Mesendoderm (in vitro differentiated cells): ENCODE results near the gene TTC17.

Experiments used
- DNase-seq: peaks from one replicate; pipeline ENCODE4 v3.0.0; 2013
- H2AK5ac ChIP-seq: 2 replicates; pipeline ENCODE4 v1.6.1; 2013; ENCODE audit warnings: low read length, inconsistent platforms
- H2BK120ac ChIP-seq: 2 replicates; pipeline ENCODE4 v1.6.1; 2013; ENCODE audit warnings: low read depth, mild to moderate bottlenecking, low read length, moderate library complexity, mixed read lengths
- H2BK15ac ChIP-seq: replicated peaks from 2 replicates; pipeline ENCODE4 v1.6.1; 2013; ENCODE audit warnings: low read depth, mild to moderate bottlenecking, moderate library complexity
- H2BK5ac ChIP-seq: 2 replicates; pipeline ENCODE4 v1.6.1; 2013; ENCODE audit warnings: low read length, inconsistent platforms
- H3K18ac ChIP-seq: 2 replicates; pipeline ENCODE4 v1.6.1; 2013; ENCODE audit warnings: mild to moderate bottlenecking, low read length, mixed read lengths
- H3K23ac ChIP-seq: one replicate; pipeline ENCODE4 v1.6.1; 2013; ENCODE audit warnings: low read length
- H3K27ac ChIP-seq: 2 replicates; pipeline ENCODE4 v1.5.1; 2013; ENCODE audit warnings: low read depth, mild to moderate bottlenecking, inconsistent platforms, low read length, moderate library complexity
- H3K27me3 ChIP-seq: 2 replicates; pipeline ENCODE4 v1.6.1; 2013; ENCODE audit warnings: low read length, control low read depth, mild to moderate bottlenecking, inconsistent platforms; ENCODE audit not compliant: insufficient read depth, poor library complexity
- H3K36me3 ChIP-seq: 2 replicates; pipeline ENCODE4 v1.6.1; 2013; ENCODE audit warnings: low read length, inconsistent platforms; ENCODE audit not compliant: control insufficient read depth, insufficient read depth
- H3K4ac ChIP-seq: one replicate; pipeline ENCODE4 v1.6.1; 2013; ENCODE audit warnings: low read depth, mild to moderate bottlenecking, low read length, moderate library complexity
- H3K4me1 ChIP-seq: 2 replicates; pipeline ENCODE4 v1.6.1; 2013; ENCODE audit warnings: low read depth, low read length, inconsistent platforms; ENCODE audit not compliant: control insufficient read depth
- H3K4me2 ChIP-seq: 2 replicates; pipeline ENCODE4 v1.6.1; 2013; ENCODE audit warnings: low read length
- H3K4me3 ChIP-seq: 2 replicates; pipeline ENCODE4 v1.5.1; 2013; ENCODE audit warnings: mild to moderate bottlenecking, low read length
- H3K56ac ChIP-seq: one replicate; pipeline ENCODE4 v1.6.1; 2013; ENCODE audit warnings: low read length
- H3K79me1 ChIP-seq: 2 replicates; pipeline ENCODE4 v1.6.1; 2013; ENCODE audit warnings: low read length, inconsistent platforms
- H3K79me2 ChIP-seq: 2 replicates; pipeline ENCODE4 v1.6.1; 2013; ENCODE audit warnings: mild to moderate bottlenecking, low read length; ENCODE audit not compliant: control insufficient read depth, insufficient read depth
- H3K9ac ChIP-seq: 2 replicates; pipeline ENCODE4 v1.6.1; 2013; ENCODE audit warnings: low read length, inconsistent platforms
- H4K5ac ChIP-seq: one replicate; pipeline ENCODE4 v1.6.1; 2013; ENCODE audit warnings: low read length
- H4K8ac ChIP-seq: one replicate; pipeline ENCODE4 v1.6.1; 2013; ENCODE audit warnings: low read depth, mild to moderate bottlenecking, control low read depth, low read length, moderate library complexity
- WGBS: extraction: QIAGEN DNeasy Blood & Tissue Kit; methylation state at CpG from one replicate; pipeline ENCODE4 v1.1.7; 2013; ENCODE audit warnings: low lambda C conversion rate, missing lambda C conversion rate; ENCODE audit not compliant: insufficient coverage; ENCODE audit errors: extremely low coverage; 5-methylcytosine and 5-hydroxymethylcytosine counted together

TTC17 gene

DNA sequence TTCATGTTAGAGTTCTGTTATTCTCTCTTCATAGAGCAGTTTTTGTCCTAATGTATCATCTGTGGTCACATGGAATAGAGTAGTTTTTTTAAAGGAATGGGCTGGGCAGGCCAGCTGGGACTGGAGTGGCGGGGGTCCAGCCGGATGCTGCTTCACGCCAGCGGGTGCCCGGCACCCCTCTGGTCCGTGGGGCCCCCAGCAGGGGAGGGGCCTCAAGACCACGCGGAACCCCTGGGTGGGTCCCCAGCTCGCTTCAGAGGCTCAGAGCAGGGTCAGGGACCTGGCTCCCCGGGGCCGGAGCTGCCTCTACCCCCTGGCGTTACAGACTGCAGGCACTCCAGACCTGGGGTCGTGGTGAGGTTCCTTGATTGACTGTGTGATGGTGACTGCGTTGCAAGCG lies 162.8 kb downstream of the TTC17 start:
- Histone ChIP-seq H2BK120ac (no peak overlapping the region), H3K56ac (no peak overlapping the region), H3K23ac (no peak overlapping the region), H4K5ac (no peak overlapping the region), H2BK15ac (no peak overlapping the region), H4K8ac (no peak overlapping the region), H3K4ac (no peak overlapping the region), H3K79me2 (no peaks in the 10 kb centered on the region), H3K9ac (no peak overlapping the region), H2AK5ac (no peak overlapping the region), H3K4me3 (no peak overlapping the region), H3K79me1 (no peaks in the 10 kb centered on the region), H3K36me3 (no peaks in the 10 kb centered on the region), H3K4me2 (no peak overlapping the region), H3K27ac (no peak overlapping the region), H3K4me1 (no peaks in the 10 kb centered on the region), H3K18ac (no peak overlapping the region), H2BK5ac (no peak overlapping the region), H3K27me3 (no peaks in the 10 kb centered on the region)
- no CpG with 5 or more reads among the region's 15 CpGs for WGBS
- no peak for DNase-seq

DNA sequence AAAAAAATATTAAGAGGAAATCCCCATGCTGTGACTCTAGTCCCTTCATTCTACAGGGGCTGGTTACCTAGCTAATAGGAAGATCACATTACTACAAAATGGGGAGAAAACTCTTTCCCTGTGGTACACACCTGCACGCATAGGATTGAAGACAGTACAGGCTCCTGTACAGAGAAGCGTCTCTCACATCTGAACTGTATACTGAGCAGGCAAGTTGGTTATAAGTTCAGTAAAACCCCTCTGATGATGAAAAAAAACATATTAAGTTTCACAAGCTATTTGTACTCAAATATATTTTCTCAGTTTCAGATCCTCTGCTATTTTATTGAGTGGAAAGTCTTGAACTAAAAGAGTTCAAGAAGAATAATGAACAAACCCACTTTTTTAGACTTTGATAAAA lies 164.9 kb downstream of the TTC17 start:
- H3K4me1 ChIP-seq, result no peaks in the 10 kb centered on the region
- no peak overlapping the region for H3K27ac ChIP-seq
- no peak overlapping the region for H3K23ac ChIP-seq
- H4K5ac ChIP-seq, result no peak overlapping the region
- H3K56ac ChIP-seq, result no peak overlapping the region
- H2BK15ac ChIP-seq, result no peak overlapping the region
- no peak overlapping the region for H3K9ac ChIP-seq
- no peak overlapping the region for H3K4me2 ChIP-seq
- H2BK5ac ChIP-seq, result no peak overlapping the region
- no peak overlapping the region for H3K4me3 ChIP-seq
- no peak overlapping the region for H4K8ac ChIP-seq
- H3K79me2 ChIP-seq, result no peaks in the 10 kb centered on the region
- WGBS, result no CpG with 5 or more reads among the region's 2 CpGs
- DNase-seq, result no peak
- H3K4ac ChIP-seq, result no peak overlapping the region
- no peaks in the 10 kb centered on the region for H3K36me3 ChIP-seq
- H3K79me1 ChIP-seq, result no peaks in the 10 kb centered on the region
- no peak overlapping the region for H2BK120ac ChIP-seq
- no peak overlapping the region for H3K18ac ChIP-seq
- no peak overlapping the region for H2AK5ac ChIP-seq
- no peaks in the 10 kb centered on the region for H3K27me3 ChIP-seq

DNA sequence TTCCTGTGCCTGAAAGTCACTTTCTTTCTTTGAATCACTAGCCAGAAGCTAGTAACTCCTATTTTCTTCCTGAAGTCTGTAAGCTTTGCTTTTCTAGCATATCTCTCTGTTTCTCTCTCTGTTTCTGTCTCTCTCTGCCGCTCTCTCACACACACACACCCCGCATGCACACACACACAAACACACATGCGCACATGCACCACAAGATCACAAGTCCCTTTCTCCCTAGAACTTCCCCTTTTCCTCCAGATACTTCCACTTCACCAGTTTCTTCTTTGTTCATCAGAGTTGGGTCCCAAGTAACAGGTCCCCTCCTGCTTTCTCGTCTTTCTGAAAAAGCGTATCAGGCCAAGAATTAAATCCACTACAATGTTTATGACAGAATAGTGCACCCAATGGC lies 173.3 kb downstream of the TTC17 start:
- H2BK120ac ChIP-seq, result no peak overlapping the region
- H3K4ac ChIP-seq, result no peak overlapping the region
- no peak overlapping the region for H2BK15ac ChIP-seq
- H3K36me3 ChIP-seq, result no peaks in the 10 kb centered on the region
- no peak overlapping the region for H3K4me2 ChIP-seq
- H3K23ac ChIP-seq, result no peak overlapping the region
- no peaks in the 10 kb centered on the region for H3K4me1 ChIP-seq
- no peak overlapping the region for H4K5ac ChIP-seq
- H3K56ac ChIP-seq, result no peak overlapping the region
- no peak overlapping the region for H4K8ac ChIP-seq
- no peaks in the 10 kb centered on the region for H3K79me1 ChIP-seq
- H3K18ac ChIP-seq, result no peak overlapping the region
- no peak overlapping the region for H2BK5ac ChIP-seq
- no peak overlapping the region for H3K9ac ChIP-seq
- DNase-seq, result no peak
- H3K27ac ChIP-seq, result no peak overlapping the region
- no peak overlapping the region for H2AK5ac ChIP-seq
- H3K4me3 ChIP-seq, result no peak overlapping the region
- H3K27me3 ChIP-seq, result no peaks in the 10 kb centered on the region
- no CpG with 5 or more reads among the region's 5 CpGs for WGBS
- no peaks in the 10 kb centered on the region for H3K79me2 ChIP-seq

DNA sequence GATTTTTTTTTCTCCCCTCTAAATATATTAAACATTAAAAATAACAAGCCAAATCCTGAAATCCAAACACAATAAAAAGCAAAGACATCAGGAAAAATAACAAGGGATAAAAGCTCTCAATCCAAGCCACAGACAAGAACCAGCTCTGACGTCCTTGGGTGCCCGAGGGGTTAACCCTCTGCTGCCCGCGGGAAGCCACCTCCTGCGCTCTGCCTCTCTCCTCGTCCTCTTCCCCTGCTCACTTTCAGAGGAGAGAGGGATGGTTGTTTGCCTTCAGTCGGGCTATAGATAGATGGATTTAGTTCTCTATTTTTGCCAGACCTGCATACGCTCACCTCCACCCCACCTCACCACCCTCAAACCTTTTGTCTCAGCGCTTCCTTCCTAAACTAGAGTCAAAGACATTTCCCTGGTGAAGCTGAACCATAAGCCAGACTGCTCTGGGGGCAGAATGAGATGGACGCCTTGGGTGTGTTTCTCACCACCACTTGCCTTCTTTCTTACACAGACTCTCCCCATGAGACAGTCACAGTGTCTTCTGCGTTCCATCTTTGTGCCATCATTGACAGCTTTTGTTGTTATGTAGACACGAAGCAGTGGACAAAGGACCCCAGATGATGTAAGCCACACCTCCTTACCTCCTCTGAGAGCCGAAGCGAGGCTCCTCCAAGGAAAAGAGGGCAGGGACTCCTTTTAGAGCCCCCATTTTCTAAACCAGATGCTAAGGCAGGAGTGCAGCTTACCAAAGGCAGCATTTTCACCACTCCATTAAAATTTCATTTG lies 179.3 kb downstream of the TTC17 start:
- H3K4me3 ChIP-seq, result no peak overlapping the region
- H2BK120ac ChIP-seq, result no peak overlapping the region
- no peak overlapping the region for H4K8ac ChIP-seq
- H3K79me1 ChIP-seq, result no peaks in the 10 kb centered on the region
- no CpG with 5 or more reads among the region's 14 CpGs for WGBS
- no peak overlapping the region for H3K18ac ChIP-seq
- no peak for DNase-seq
- H3K4me1 ChIP-seq, result no peaks in the 10 kb centered on the region
- H2BK5ac ChIP-seq, result no peak overlapping the region
- no peak overlapping the region for H2BK15ac ChIP-seq
- no peak overlapping the region for H4K5ac ChIP-seq
- H3K27ac ChIP-seq, result no peak overlapping the region
- no peak overlapping the region for H3K23ac ChIP-seq
- H3K79me2 ChIP-seq, result no peaks in the 10 kb centered on the region
- H3K4me2 ChIP-seq, result no peak overlapping the region
- no peak overlapping the region for H3K4ac ChIP-seq
- no peak overlapping the region for H3K9ac ChIP-seq
- H3K36me3 ChIP-seq, result no peaks in the 10 kb centered on the region
- no peak overlapping the region for H3K56ac ChIP-seq
- no peaks in the 10 kb centered on the region for H3K27me3 ChIP-seq
- no peak overlapping the region for H2AK5ac ChIP-seq

DNA sequence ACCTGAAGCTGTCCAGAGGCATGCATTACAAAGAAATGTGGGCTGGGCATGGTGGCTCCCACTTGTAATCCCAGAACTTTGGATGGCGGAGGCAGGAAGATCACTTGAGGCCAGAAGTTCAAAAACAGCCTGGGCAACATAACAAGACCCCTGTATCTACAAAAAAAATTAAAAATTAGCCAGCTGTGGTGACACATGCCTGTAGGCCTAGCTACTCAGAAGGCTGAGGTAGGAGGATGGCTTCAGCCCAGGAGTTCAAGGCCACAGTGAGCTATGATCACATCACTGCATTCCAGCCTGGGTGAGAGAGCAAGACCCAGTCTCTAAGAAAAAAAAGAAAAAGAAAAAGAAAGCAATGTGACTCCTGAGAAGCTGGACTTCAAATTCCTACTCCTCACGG lies 183.3 kb downstream of the TTC17 start:
- H3K56ac ChIP-seq, result no peak overlapping the region
- H3K79me1 ChIP-seq, result no peaks in the 10 kb centered on the region
- no CpG with 5 or more reads among the region's 2 CpGs for WGBS
- no peaks in the 10 kb centered on the region for H3K36me3 ChIP-seq
- no peak overlapping the region for H3K23ac ChIP-seq
- DNase-seq, result no peak
- no peaks in the 10 kb centered on the region for H3K4me1 ChIP-seq
- no peak overlapping the region for H2BK5ac ChIP-seq
- H2BK120ac ChIP-seq, result no peak overlapping the region
- no peak overlapping the region for H3K18ac ChIP-seq
- no peak overlapping the region for H3K27ac ChIP-seq
- H3K9ac ChIP-seq, result no peak overlapping the region
- no peaks in the 10 kb centered on the region for H3K79me2 ChIP-seq
- no peak overlapping the region for H3K4ac ChIP-seq
- H2AK5ac ChIP-seq, result no peak overlapping the region
- H3K4me3 ChIP-seq, result no peak overlapping the region
- no peaks in the 10 kb centered on the region for H3K27me3 ChIP-seq
- H4K5ac ChIP-seq, result no peak overlapping the region
- no peak overlapping the region for H4K8ac ChIP-seq
- H2BK15ac ChIP-seq, result no peak overlapping the region
- no peak overlapping the region for H3K4me2 ChIP-seq
